Neural progenitor cell (in vitro differentiated cells): Measurements from ENCODE around the gene SMLR1.

Experiments used
- CTCF ChIP-seq: fragments of 200-600 bp; sonication (generic); IDR thresholded peaks from 2 replicates; pipeline ENCODE4 v1.5.1; 2017; ENCODE audit warnings: antibody characterized with exemption, mild to moderate bottlenecking
- EZH2phosphoT487 ChIP-seq: fragments of 200-600 bp; sonication (generic); IDR thresholded peaks from 2 replicates; pipeline ENCODE4 v1.6.1; 2017; ENCODE audit warnings: antibody characterized with exemption

GRCh38 chr6:130796313-130796905 is 30.8 kb upstream of the SMLR1 start:
- no peak for TF ChIP-seq CTCF
- no peak for TF ChIP-seq EZH2phosphoT487
